Panc1 (cell line): ENCODE results near the gene SERPINE3. TPM values are rescaled to one million over a fixed set of nuclear protein-coding genes. Genes with fewer than 3 reads are reported as not detected.

Experiments
- ATAC-seq: fragments of 200-7000 bp; cut with Tn5 transposase; 2 replicates; pipeline ENCODE4 v1.9.1; 2020; ENCODE audit warnings: mild to moderate bottlenecking, moderate library complexity
- BruUV-seq: library from RNA; stranded (reverse); fragments of 400-500 nt; replicated peaks from 2 replicates; lab custom pipeline; 2021; lab: Mats Ljungman, UMichigan
- CTCF ChIA-PET: fragments of 300-600 bp; sonication (Branson Sonifier 250); formaldehyde crosslinking; loops from one replicate; lab custom pipeline; 2022; ENCODE audit warnings: antibody characterized with exemption; lab: Charles Lee
- POLR2A ChIA-PET: fragments of 300-600 bp; sonication (Branson Sonifier 250); formaldehyde crosslinking; loops from one replicate; lab custom pipeline; 2022; ENCODE audit warnings: antibody characterized with exemption; lab: Charles Lee
- DNase-seq: peaks from one replicate; pipeline ENCODE4 v3.0.0-alpha.2; 2010; ENCODE audit warnings: low read depth, low spot score
- H3K27ac ChIP-seq: 2 replicates; pipeline ENCODE4 v1.5.1; 2011; ENCODE audit warnings: mild to moderate bottlenecking, low read length, inconsistent platforms
- H3K27me3 ChIP-seq: fragments of 200-500 bp; sonication (Bioruptor generic); 2 replicates; pipeline ENCODE4 v1.6.0; 2014; ENCODE audit warnings: low read length, inconsistent platforms; ENCODE audit not compliant: control insufficient read depth, insufficient read depth
- H3K36me3 ChIP-seq: fragments of 200-500 bp; sonication (Bioruptor generic); 2 replicates; pipeline ENCODE4 v1.5.1; 2014; ENCODE audit warnings: inconsistent platforms, mild to moderate bottlenecking, low read length, moderate library complexity; ENCODE audit not compliant: control insufficient read depth, insufficient read depth
- H3K4me1 ChIP-seq: 2 replicates; pipeline ENCODE4 v1.5.1; 2011; ENCODE audit warnings: inconsistent platforms, mild to moderate bottlenecking, low read length, moderate library complexity; ENCODE audit not compliant: control insufficient read depth, insufficient read depth
- H3K4me3 ChIP-seq, 2 experiments: 2 replicates each; pipeline ENCODE4 v1.5.1; 2011 to 2012; ENCODE audit warnings: low read depth in 2 of 2, low read length in 2 of 2, mild to moderate bottlenecking in 2 of 2, inconsistent platforms in 1 of 2, moderate library complexity in 1 of 2
- H3K9me3 ChIP-seq: fragments of 200-500 bp; sonication (Bioruptor generic); 2 replicates; pipeline ENCODE4 v1.5.1; 2014; ENCODE audit warnings: low read depth, mild to moderate bottlenecking, inconsistent platforms, low read length, moderate library complexity; ENCODE audit not compliant: control insufficient read depth, insufficient read depth
- POLR2AphosphoS5 ChIP-seq: IDR thresholded peaks from 2 replicates; pipeline ENCODE4 v1.6.1; 2012; ENCODE audit warnings: mild to moderate bottlenecking, low read depth, low read length, moderate library complexity
- SIN3A ChIP-seq: IDR thresholded peaks from 2 replicates; pipeline ENCODE4 v1.6.1; 2012; ENCODE audit warnings: low read depth, mild to moderate bottlenecking, low read length, moderate library complexity, borderline replicate concordance; ENCODE audit not compliant: insufficient read depth
- TCF7L2 ChIP-seq: IDR thresholded peaks from 2 replicates; pipeline ENCODE4 v1.6.1; 2011; ENCODE audit warnings: mild to moderate bottlenecking, low read depth, low read length, inconsistent platforms
- in situ Hi-C: cut with HindIII; loops from 2 replicates; pipeline ENCODE4 v1.10.0; 2016; ENCODE audit warnings: low sequenced_read_pairs, low pct_unique_long_range_greater_than_20kb
- intact Hi-C: fragments of 100-400 bp; cut with micrococcal nuclease; formaldehyde crosslinking; loops from one replicate; pipeline ENCODE4 v1.10.0; 2022; ENCODE audit not compliant: unreplicated experiment
- total RNA-seq: library from RNA; stranded (reverse); gene quantifications from one replicate; pipeline ENCODE4 v1.2.1, GENCODE V29; 2021; ENCODE audit not compliant: unreplicated experiment
- TF ChIP-seq, protein P1 (sequence below), 2 experiments: IDR thresholded peaks; 2 replicates each; pipeline ENCODE4 v1.6.1; 2011 to 2012; ENCODE audit warnings: low read depth in 2 of 2, control low read depth in 1 of 2, low read length in 1 of 2, mild to moderate bottlenecking in 1 of 2, moderate library complexity in 1 of 2; ENCODE audit not compliant: insufficient read depth in 1 of 2
- TF ChIP-seq, protein P2 (sequence below): fragments of 450-650 bp; IDR thresholded peaks from 2 replicates; pipeline ENCODE4 v1.5.1; 2017; ENCODE audit warnings: mild to moderate bottlenecking

The SERPINE3 gene
- total RNA-seq, 1 experiment from 2014 or later: not detected

DNA sequence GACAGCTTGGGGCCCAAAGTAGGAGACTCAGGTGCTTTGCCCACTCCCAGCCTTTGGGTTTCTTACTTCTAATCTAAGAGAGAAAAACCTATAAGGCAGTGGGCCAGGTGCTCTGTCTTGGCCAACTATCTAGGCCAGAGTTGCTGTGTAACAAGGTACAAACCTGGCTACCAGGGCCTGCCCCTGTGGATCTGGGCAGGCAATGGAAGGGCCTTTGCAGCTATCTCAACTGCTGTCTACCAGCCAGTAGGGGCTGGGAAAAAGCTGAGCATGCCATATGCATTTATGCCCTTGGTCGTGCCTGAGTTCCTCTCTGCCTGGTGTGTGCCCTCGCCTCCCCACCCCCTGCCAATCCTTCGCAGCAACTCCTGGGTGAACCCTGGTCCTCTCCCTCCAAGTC is 16.7 kb upstream of the SERPINE3 start:
- POLR2A ChIA-PET: no interaction called here

DNA sequence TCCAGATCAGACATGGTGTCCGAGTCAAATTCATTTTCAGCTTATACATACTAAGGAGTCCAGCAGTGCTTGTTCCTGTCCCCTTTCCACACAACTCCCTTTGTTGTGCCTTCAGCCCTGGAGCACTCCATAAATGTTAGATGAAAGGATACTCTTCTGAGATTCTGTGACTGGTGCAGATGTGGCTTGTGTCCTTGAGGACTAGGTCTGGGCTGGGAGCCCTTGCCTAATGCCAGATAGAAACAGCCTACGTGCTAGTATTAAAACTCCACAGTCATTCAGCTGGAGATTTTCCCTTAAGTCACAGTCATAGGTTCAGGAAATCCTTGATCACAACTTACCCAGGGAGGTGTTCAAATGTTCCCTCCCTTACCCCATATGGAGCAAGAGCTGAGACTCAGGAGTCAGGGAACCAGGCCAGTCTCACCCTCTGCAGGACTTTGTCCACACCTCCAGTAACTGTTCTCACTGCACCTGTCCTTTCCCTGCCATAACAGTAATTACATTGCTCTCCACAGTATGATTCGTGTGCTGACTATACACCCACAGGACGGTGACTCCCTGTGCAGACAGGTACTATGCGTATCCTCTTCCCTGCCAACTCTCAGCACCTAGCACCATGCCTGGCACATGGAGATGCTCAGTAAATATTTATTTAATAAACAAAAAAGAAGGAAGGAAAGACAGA is 15.5 kb upstream of the SERPINE3 start:
- no TSS peak for BruUV-seq
- H3K36me3 ChIP-seq: no peaks in the 10 kb centered on the region
- CTCF ChIA-PET: no interaction called here
- POLR2A ChIA-PET: no interaction called here
- no peak overlapping the region for H3K4me3 ChIP-seq
- ATAC-seq (no peak), DNase-seq (no peak)
- no peaks in the 10 kb centered on the region for H3K4me1 ChIP-seq
- intact Hi-C loops (no loop called here), in situ Hi-C loops (no loop called here)
- H3K27ac ChIP-seq: no peak overlapping the region
- TF ChIP-seq TCF7L2: no peak
- TF ChIP-seq POLR2AphosphoS5: no peak
- no peak for TF ChIP-seq SIN3A
- TF ChIP-seq, protein P1, sequence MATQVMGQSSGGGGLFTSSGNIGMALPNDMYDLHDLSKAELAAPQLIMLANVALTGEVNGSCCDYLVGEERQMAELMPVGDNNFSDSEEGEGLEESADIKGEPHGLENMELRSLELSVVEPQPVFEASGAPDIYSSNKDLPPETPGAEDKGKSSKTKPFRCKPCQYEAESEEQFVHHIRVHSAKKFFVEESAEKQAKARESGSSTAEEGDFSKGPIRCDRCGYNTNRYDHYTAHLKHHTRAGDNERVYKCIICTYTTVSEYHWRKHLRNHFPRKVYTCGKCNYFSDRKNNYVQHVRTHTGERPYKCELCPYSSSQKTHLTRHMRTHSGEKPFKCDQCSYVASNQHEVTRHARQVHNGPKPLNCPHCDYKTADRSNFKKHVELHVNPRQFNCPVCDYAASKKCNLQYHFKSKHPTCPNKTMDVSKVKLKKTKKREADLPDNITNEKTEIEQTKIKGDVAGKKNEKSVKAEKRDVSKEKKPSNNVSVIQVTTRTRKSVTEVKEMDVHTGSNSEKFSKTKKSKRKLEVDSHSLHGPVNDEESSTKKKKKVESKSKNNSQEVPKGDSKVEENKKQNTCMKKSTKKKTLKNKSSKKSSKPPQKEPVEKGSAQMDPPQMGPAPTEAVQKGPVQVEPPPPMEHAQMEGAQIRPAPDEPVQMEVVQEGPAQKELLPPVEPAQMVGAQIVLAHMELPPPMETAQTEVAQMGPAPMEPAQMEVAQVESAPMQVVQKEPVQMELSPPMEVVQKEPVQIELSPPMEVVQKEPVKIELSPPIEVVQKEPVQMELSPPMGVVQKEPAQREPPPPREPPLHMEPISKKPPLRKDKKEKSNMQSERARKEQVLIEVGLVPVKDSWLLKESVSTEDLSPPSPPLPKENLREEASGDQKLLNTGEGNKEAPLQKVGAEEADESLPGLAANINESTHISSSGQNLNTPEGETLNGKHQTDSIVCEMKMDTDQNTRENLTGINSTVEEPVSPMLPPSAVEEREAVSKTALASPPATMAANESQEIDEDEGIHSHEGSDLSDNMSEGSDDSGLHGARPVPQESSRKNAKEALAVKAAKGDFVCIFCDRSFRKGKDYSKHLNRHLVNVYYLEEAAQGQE (IDR thresholded peaks at IDR 0.05; ENCODE audit: insufficient read depth in 1 of 2, low read depth in 2 of 2, low read length in 1 of 2): no peak
- TF ChIP-seq, protein P2, sequence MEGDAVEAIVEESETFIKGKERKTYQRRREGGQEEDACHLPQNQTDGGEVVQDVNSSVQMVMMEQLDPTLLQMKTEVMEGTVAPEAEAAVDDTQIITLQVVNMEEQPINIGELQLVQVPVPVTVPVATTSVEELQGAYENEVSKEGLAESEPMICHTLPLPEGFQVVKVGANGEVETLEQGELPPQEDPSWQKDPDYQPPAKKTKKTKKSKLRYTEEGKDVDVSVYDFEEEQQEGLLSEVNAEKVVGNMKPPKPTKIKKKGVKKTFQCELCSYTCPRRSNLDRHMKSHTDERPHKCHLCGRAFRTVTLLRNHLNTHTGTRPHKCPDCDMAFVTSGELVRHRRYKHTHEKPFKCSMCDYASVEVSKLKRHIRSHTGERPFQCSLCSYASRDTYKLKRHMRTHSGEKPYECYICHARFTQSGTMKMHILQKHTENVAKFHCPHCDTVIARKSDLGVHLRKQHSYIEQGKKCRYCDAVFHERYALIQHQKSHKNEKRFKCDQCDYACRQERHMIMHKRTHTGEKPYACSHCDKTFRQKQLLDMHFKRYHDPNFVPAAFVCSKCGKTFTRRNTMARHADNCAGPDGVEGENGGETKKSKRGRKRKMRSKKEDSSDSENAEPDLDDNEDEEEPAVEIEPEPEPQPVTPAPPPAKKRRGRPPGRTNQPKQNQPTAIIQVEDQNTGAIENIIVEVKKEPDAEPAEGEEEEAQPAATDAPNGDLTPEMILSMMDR: no peak
- H3K9me3 ChIP-seq: no peaks in the 10 kb centered on the region
- H3K27me3 ChIP-seq: no peaks in the 10 kb centered on the region

More for the DNA sequence above, 16.7 kb upstream of the SERPINE3 start:
- no peaks in the 10 kb centered on the region for H3K27me3 ChIP-seq
- no peak overlapping the region for H3K27ac ChIP-seq
- no peak for ATAC-seq
- TF ChIP-seq, protein P1 (IDR thresholded peaks at IDR 0.05; ENCODE audit: insufficient read depth in 1 of 2, low read depth in 2 of 2, low read length in 1 of 2): no peak
- TF ChIP-seq, protein P2: no peak
- TF ChIP-seq POLR2AphosphoS5: no peak
- no peak for TF ChIP-seq TCF7L2
- no peak for TF ChIP-seq SIN3A
- intact Hi-C loops (no loop called here), in situ Hi-C loops (no loop called here)
- no TSS peak for BruUV-seq
- no peaks in the 10 kb centered on the region for H3K9me3 ChIP-seq
- no peaks in the 10 kb centered on the region for H3K36me3 ChIP-seq
- H3K4me1 ChIP-seq: no peaks in the 10 kb centered on the region
- DNase-seq: no peak
- no peak overlapping the region for H3K4me3 ChIP-seq
- CTCF ChIA-PET: no interaction called here
